GM11168 (cell line): Measurements from ENCODE around the gene KIF5A.
"Not testable (repeated sequence)": the region's sequence is repeated elsewhere in the genome, so short reads cannot be mapped to it uniquely, and the experiment has no call there.

ENCODE experiments used
- in situ Hi-C: fragments of 300-500 bp; cut with MboI; formaldehyde crosslinking; loops from one replicate; pipeline ENCODE4 v1.12.0; 2022; ENCODE audit warnings: low sequenced_read_pairs; ENCODE audit not compliant: unreplicated experiment

KIF5A gene

GRCh38 chr12:57614178-57614947 lies 64.5 kb downstream of the KIF5A start:
- in situ Hi-C loops: no loop called here

- in situ Hi-C loops: no loop called here
Measured at GRCh38 chr12:57614948-57615500, 65.2 kb downstream of the KIF5A start.

GRCh38 chr12:57615637-57616036 lies 65.8 kb downstream of the KIF5A start:
- in situ Hi-C loops: no loop called here

- in situ Hi-C loops: no loop called here
Measured at GRCh38 chr12:57616383-57617101, 66.7 kb downstream of the KIF5A start.

GRCh38 chr12:57617942-57618341 lies 68.1 kb downstream of the KIF5A start:
- in situ Hi-C loops: no loop called here

GRCh38 chr12:57618431-57618830 lies 68.6 kb downstream of the KIF5A start:
- in situ Hi-C loops: not testable (repeated sequence)

GRCh38 chr12:57618966-57619433 lies 69.2 kb downstream of the KIF5A start:
- in situ Hi-C loops: no loop called here

GRCh38 chr12:57619434-57620244 lies 69.8 kb downstream of the KIF5A start:
- in situ Hi-C loops: loop anchor here (5.0 kb wide), 1 partner anchor 32 kb away; no protein-coding TSS in a partner anchor

- in situ Hi-C loops: loop anchor here (5.0 kb wide), 1 partner anchor 33 kb away; no protein-coding TSS in a partner anchor
Measured at GRCh38 chr12:57620245-57620935, 70.5 kb downstream of the KIF5A start.

GRCh38 chr12:57620936-57621496 lies 71.2 kb downstream of the KIF5A start:
- in situ Hi-C loops: loop anchor here (5.0 kb wide), 1 partner anchor 34 kb away; no protein-coding TSS in a partner anchor

- in situ Hi-C loops: loop anchor here (5.0 kb wide), 1 partner anchor 34 kb away; no protein-coding TSS in a partner anchor
Measured at GRCh38 chr12:57621497-57622292, 71.9 kb downstream of the KIF5A start.

- in situ Hi-C loops: loop anchor here (5.0 kb wide), 1 partner anchor 35 kb away; no protein-coding TSS in a partner anchor
Measured at GRCh38 chr12:57622293-57623245, 72.7 kb downstream of the KIF5A start.

GRCh38 chr12:57623385-57623784 lies 73.5 kb downstream of the KIF5A start:
- in situ Hi-C loops: loop anchor here (5.0 kb wide), 1 partner anchor 36 kb away; no protein-coding TSS in a partner anchor

GRCh38 chr12:57623811-57624390 lies 74.1 kb downstream of the KIF5A start:
- in situ Hi-C loops: loop anchor here (5.0 kb wide), 1 partner anchor 37 kb away; no protein-coding TSS in a partner anchor

- in situ Hi-C loops: loop anchor here (5.0 kb wide), 1 partner anchor 37 kb away; no protein-coding TSS in a partner anchor
Measured at GRCh38 chr12:57624441-57625220, 74.8 kb downstream of the KIF5A start.
